Activated CD8-positive, alpha-beta T cell treated with anti-CD3 and anti-CD28 coated beads, Interleukin-2, amount 10 ng/mL, durations not matched to agents 7 days and 5 days (primary cell): ENCODE data around the gene CDH10. TPM values are rescaled to one million over a fixed set of nuclear protein-coding genes. Genes with fewer than 3 reads are reported as not detected.

Source experiments
- ATAC-seq: fragments of 150-1000 bp; cut with Tn5 transposase; one replicate; pipeline ENCODE4 v1.10.0; 2021; ENCODE audit warnings: moderate library complexity
- CTCF ChIA-PET: fragments of 350-600 bp; sonication (Branson Sonifier 250); formaldehyde crosslinking; loops from one replicate; lab custom pipeline; 2021; ENCODE audit warnings: antibody characterized with exemption; lab: Charles Lee
- POLR2A ChIA-PET: fragments of 350-600 bp; sonication (Branson Sonifier 250); formaldehyde crosslinking; loops from one replicate; lab custom pipeline; 2021; ENCODE audit warnings: antibody characterized with exemption; lab: Charles Lee
- DNase-seq: peaks from one replicate; pipeline ENCODE4 v3.0.0-alpha.2; 2020
- H3K27ac Mint-ChIP-seq: one replicate; pipeline ENCODE4 v1.8.0; 2021; ENCODE audit warnings: mild to moderate bottlenecking, mixed read lengths
- H3K27me3 Mint-ChIP-seq: one replicate; pipeline ENCODE4 v1.8.0; 2021; ENCODE audit warnings: low read depth, mixed read lengths
- H3K36me3 Mint-ChIP-seq: one replicate; pipeline ENCODE4 v1.8.0; 2021; ENCODE audit warnings: low read depth, mixed read lengths
- H3K4me1 Mint-ChIP-seq: one replicate; pipeline ENCODE4 v1.8.0; 2021; ENCODE audit warnings: low read depth, mixed read lengths
- H3K4me3 Mint-ChIP-seq: one replicate; pipeline ENCODE4 v1.8.0; 2021; ENCODE audit warnings: mild to moderate bottlenecking, mixed read lengths
- H3K9me3 Mint-ChIP-seq: one replicate; pipeline ENCODE4 v1.8.0; 2022; ENCODE audit warnings: mixed read lengths; ENCODE audit not compliant: insufficient read depth
- total RNA-seq, 2 experiments: library from RNA; stranded (reverse); gene quantifications; one replicate each; pipeline ENCODE4 v1.2.3, GENCODE V29; 2021

CDH10 gene
- total RNA-seq, 2 experiments from 2014 or later: not detected

DNA sequence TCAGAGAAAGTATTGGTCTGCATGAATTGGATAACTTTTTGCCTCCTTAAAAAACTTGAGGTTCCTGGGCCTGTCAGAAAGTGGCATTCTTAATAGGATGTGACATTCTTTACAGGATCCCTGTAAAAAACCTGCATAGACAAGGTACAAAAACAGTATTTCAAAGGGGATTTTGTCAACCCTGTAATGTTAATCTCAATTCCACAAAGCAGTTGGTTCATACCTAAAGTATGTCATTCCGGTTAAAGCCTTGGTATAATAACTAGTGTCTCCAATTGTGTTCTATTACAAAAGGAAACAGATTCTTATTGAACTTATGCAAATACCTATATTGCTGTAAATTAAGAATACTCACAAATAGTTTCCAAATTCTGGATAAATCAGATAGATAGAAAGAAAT is 169.7 kb downstream of the CDH10 start:
- H3K4me1 Mint-ChIP-seq: no peaks in the 10 kb centered on the region
- no peak overlapping the region for H3K27ac Mint-ChIP-seq
- no peak for ATAC-seq
- ChIA-PET CTCF (no interaction called here), POLR2A (no interaction called here)
- H3K9me3 Mint-ChIP-seq: peaks cover 30% of the 10 kb centered on the region
- no peaks in the 10 kb centered on the region for H3K27me3 Mint-ChIP-seq
- H3K36me3 Mint-ChIP-seq: no peaks in the 10 kb centered on the region
- no peak overlapping the region for H3K4me3 Mint-ChIP-seq
- no peak for DNase-seq

DNA sequence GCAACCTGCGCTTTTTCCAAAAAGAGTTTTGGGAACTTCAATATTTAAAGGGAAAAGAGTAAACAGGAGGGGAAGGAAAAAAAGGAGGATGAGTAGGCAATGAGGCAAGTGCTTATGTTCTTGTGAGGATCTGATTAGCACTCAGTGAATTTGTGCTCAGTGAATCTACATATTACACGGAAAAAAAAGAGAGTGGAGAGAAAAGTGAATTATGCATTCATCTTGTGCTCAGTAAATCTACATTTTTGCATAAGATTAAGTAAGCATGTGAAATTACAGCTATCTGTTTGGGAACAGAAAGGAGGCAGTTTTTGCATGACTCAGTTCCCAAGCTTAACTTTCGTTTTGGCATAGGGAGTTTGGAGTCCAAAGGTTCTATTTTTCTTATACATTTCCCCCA is 170.1 kb downstream of the CDH10 start:
- ChIA-PET POLR2A (no interaction called here), CTCF (no interaction called here)
- Mint-ChIP-seq H3K27ac (no peak overlapping the region), H3K4me3 (no peak overlapping the region), H3K27me3 (no peaks in the 10 kb centered on the region), H3K36me3 (no peaks in the 10 kb centered on the region), H3K9me3 (peaks cover 30% of the 10 kb centered on the region), H3K4me1 (no peaks in the 10 kb centered on the region)
- no peak for DNase-seq
- no peak for ATAC-seq

DNA sequence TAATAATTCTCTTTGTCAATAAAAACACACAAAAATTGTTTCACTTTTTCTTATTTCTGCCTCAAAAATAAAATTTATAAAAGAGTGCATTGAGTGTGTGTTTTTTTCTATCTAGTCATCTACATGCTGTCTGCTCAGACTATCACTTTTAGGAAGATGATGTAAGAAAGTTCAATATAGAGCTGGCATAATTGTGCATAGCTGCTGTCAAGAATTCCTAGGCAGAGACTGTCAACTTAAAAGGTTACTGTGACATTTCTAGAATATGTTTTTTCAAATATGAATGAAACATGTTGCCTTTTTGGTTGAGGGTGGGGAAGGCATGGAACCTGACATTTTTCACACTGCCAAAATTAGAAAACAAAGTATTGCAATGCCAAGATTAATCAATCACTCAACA is 172.3 kb downstream of the CDH10 start:
- DNase-seq (no peak), ATAC-seq (no peak)
- H3K4me1 Mint-ChIP-seq: no peaks in the 10 kb centered on the region
- no peaks in the 10 kb centered on the region for H3K27me3 Mint-ChIP-seq
- POLR2A ChIA-PET: no interaction called here
- H3K27ac Mint-ChIP-seq: no peak overlapping the region
- H3K36me3 Mint-ChIP-seq: no peaks in the 10 kb centered on the region
- H3K9me3 Mint-ChIP-seq: peaks cover 23% of the 10 kb centered on the region
- no peak overlapping the region for H3K4me3 Mint-ChIP-seq
- CTCF ChIA-PET: no interaction called here

DNA sequence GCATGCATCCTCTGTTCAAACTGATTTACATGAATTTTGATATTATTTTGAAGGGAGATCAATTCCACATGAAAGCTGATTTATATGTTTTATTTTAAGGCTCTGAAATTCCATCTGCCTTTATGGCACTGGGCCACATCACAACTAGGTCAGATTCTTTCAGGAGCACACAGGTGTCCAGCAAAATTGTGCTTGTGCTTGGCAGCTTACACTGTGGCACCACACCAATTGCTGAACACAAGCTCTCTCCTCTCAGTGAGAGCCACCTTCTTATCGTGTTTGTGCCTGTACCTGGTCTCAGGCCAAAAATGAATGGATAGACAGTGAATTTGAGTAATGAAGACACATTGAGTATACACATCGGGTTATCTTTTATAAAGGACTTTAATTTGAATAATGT is 200.4 kb downstream of the CDH10 start:
- CTCF ChIA-PET: no interaction called here
- H3K27ac Mint-ChIP-seq: no peak overlapping the region
- DNase-seq (no peak), ATAC-seq (no peak)
- H3K36me3 Mint-ChIP-seq: no peaks in the 10 kb centered on the region
- H3K27me3 Mint-ChIP-seq: no peaks in the 10 kb centered on the region
- POLR2A ChIA-PET: no interaction called here
- H3K4me1 Mint-ChIP-seq: no peaks in the 10 kb centered on the region
- H3K9me3 Mint-ChIP-seq: peaks cover 21% of the 10 kb centered on the region
- no peak overlapping the region for H3K4me3 Mint-ChIP-seq

DNA sequence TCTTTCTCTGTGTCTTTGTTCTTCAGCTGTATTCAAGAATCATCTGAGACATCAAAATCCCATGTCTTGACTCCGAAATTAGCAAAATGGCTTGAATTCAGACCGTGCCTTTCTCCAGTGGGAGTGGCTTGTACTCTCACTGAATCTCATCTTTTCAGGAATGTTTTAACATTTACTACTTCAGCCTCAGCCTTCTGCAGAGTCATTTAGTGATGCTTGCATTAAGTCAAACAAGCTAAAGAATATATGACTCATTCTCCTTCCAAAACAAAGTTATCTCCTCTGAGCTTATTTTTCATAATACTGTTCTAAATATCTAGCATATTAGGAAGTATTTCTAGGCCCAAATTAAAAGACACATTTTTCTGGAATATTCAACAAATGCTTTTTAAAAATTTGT is 205.3 kb downstream of the CDH10 start:
- Mint-ChIP-seq H3K36me3 (no peaks in the 10 kb centered on the region), H3K27ac (no peak overlapping the region), H3K4me3 (no peak overlapping the region), H3K9me3 (peaks cover 24% of the 10 kb centered on the region), H3K27me3 (no peaks in the 10 kb centered on the region), H3K4me1 (no peaks in the 10 kb centered on the region)
- ChIA-PET POLR2A (no interaction called here), CTCF (no interaction called here)
- no peak for ATAC-seq
- DNase-seq: no peak
